ENCODE measurements around the gene GLYATL1B. TPM values are rescaled to one million over a fixed set of nuclear protein-coding genes. Genes with fewer than 3 reads are reported as not detected.
"Not testable (repeated sequence)": the region's sequence is repeated elsewhere in the genome, so short reads cannot be mapped to it uniquely, and the experiment has no call there.

The GLYATL1B gene
- total RNA-seq, 1 donor from 2014 or later: not detected

- not testable (repeated sequence) for DNase-seq
Observed at GRCh38 chr11:59095972-59096575, 10.0 kb downstream of the GLYATL1B start.

GRCh38 chr11:59097113-59097708, 11.1 kb downstream of the GLYATL1B start:
- peak; percentile 79 for DNase-seq

GRCh38 chr11:59097938-59098337, 11.8 kb downstream of the GLYATL1B start:
- not testable (repeated sequence) for DNase-seq

GRCh38 chr11:59102259-59102765, 16.2 kb downstream of the GLYATL1B start:
- DNase-seq: peak; percentile 55

GRCh38 chr11:59106363-59107336, 20.5 kb downstream of the GLYATL1B start, which contains the start of gene FAM111B:
Gene FAM111B (plus strand): TSS chr11:59107237. CDS start chr11:59109626, 2,389 bp downstream.
- DNase-seq: peak; percentile 94

GRCh38 chr11:59107721-59108120, 21.6 kb downstream of the GLYATL1B start:
- DNase-seq: peak; percentile 1

- no peak for DNase-seq
Observed at GRCh38 chr11:59112494-59112893, 26.4 kb downstream of the GLYATL1B start.

- no peak for DNase-seq
Observed at GRCh38 chr11:59114344-59114743, 28.2 kb downstream of the GLYATL1B start.

GRCh38 chr11:59115553-59115952, 29.4 kb downstream of the GLYATL1B start:
- DNase-seq: no peak

- no peak for DNase-seq
Observed at GRCh38 chr11:59117774-59118173, 31.7 kb downstream of the GLYATL1B start.

- no peak for DNase-seq
Observed at GRCh38 chr11:59119826-59120225, 33.7 kb downstream of the GLYATL1B start.

- DNase-seq: peak; percentile 89
Observed at GRCh38 chr11:59135648-59136461, 49.7 kb downstream of the GLYATL1B start.

GRCh38 chr11:59136551-59136950, 50.4 kb downstream of the GLYATL1B start:
- not testable (repeated sequence) for DNase-seq

- DNase-seq: no peak
Observed at GRCh38 chr11:59137190-59137589, 51.1 kb downstream of the GLYATL1B start.

- DNase-seq: peak; percentile 42
Observed at GRCh38 chr11:59138643-59139042, 52.5 kb downstream of the GLYATL1B start.

- no peak for DNase-seq
Observed at GRCh38 chr11:59141191-59141590, 55.1 kb downstream of the GLYATL1B start.

GRCh38 chr11:59141673-59142460, 55.8 kb downstream of the GLYATL1B start:
- DNase-seq: peak; percentile 30

GRCh38 chr11:59142530-59143507, 56.7 kb downstream of the GLYATL1B start, which contains the start of gene FAM111A:
Gene FAM111A (plus strand): TSS chr11:59142856. CDS start chr11:59148873, 6,017 bp downstream.
- peak; percentile 92 for DNase-seq

GRCh38 chr11:59144096-59144495, 58.0 kb downstream of the GLYATL1B start:
- DNase-seq: peak; percentile 31
